Uterus (tissue), 2 donors: ENCODE measurements around the gene NFKB2.

ENCODE experiments used
- POLR2A ChIP-seq, 2 donors: fragments of 450-650 bp; IDR thresholded peaks; one replicate each; pipeline ENCODE4 v1.6.1; 2016; ENCODE audit warnings: antibody characterized with exemption in 2 of 2, mild to moderate bottlenecking in 1 of 2, moderate library complexity in 1 of 2
- TF ChIP-seq, protein P1 (sequence below), 4 experiments: fragments of 200-600 bp in 2 of 4; fragments of 450-650 bp in 2 of 4; sonication (generic) in 2 of 4; IDR thresholded peaks; one replicate each; pipeline ENCODE4 v1.5.1; 2016 to 2019; ENCODE audit warnings: antibody characterized with exemption in 4 of 4, mild to moderate bottlenecking in 2 of 4, moderate library complexity in 1 of 4

DNA sequence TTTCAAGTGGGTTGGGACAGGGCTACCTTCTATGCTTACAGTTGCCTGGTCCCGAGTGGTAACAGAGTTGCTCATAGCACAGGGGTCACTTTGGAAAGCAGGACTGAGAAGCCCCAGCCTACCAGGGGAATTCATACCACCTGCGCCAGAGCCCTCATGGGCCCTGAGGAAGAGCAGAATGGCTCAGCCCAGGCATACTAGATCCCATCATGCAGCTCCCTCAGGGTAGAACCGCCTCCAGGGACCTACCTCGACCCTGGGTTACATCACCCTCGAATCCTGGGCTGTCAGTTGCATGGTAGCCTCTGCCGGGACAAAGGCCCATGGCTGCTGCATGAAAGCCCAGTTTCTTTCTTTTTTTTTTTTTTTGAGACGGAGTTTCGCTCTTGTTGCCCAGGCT is 34.0 kb downstream of the NFKB2 start:
- TF ChIP-seq POLR2A (IDR thresholded peaks at IDR 0.05): no peak
- TF ChIP-seq, protein P1, sequence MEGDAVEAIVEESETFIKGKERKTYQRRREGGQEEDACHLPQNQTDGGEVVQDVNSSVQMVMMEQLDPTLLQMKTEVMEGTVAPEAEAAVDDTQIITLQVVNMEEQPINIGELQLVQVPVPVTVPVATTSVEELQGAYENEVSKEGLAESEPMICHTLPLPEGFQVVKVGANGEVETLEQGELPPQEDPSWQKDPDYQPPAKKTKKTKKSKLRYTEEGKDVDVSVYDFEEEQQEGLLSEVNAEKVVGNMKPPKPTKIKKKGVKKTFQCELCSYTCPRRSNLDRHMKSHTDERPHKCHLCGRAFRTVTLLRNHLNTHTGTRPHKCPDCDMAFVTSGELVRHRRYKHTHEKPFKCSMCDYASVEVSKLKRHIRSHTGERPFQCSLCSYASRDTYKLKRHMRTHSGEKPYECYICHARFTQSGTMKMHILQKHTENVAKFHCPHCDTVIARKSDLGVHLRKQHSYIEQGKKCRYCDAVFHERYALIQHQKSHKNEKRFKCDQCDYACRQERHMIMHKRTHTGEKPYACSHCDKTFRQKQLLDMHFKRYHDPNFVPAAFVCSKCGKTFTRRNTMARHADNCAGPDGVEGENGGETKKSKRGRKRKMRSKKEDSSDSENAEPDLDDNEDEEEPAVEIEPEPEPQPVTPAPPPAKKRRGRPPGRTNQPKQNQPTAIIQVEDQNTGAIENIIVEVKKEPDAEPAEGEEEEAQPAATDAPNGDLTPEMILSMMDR (IDR thresholded peaks at IDR 0.05): no peak
